ENCODE results near the gene SLC13A5. TPM values are rescaled to one million over a fixed set of nuclear protein-coding genes. Genes with fewer than 3 reads are reported as not detected.

The SLC13A5 gene
- total RNA-seq: not detected

DNA sequence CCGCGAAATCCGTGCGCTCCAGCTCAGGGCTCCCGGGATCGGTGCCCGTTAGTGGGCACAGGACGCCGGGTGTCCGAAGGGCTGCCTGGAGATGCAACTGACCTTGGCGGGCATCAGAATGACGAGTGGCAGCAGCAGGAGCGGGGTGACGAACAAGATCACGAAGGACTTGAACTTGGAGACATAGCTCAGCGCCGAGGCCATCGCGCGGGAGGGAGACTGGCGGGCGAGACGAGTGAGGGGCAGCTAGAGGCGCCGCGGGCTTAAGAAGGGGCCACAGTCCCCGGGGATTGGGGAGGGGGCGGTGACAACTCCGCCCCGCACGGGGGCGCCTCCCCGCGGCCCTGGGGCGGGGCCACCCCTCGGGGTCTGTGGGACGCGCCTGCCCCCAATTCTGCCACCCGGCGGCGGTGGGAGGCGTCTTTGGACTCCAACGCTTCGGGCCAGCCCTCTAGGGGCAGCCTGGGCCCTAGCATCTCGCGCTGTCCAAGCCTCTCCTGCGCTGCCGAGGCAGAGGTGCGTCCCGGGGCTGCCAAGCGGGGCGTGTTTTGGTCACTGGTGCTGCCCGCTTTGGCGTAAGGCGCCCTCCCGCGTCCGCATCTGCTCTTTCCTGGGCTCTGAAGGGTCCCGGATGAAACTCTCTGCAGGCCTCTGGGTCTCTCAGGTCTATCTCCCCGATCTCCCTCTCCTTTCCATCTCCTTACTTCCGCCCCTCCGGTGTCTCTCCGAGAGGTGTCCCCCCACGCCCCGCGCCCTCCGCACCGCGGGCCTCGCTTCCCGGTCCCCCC, at the start of gene SLC13A5:
SLC13A5 (minus strand) TSS at position 240 of the 788 bp plus-strand sequence; CDS start at position 204, 36 bp downstream.
- Mint-ChIP-seq H3K36me3 (ENCODE audit: low read depth) (no peaks in the 10 kb centered on the region), H3K27me3 (peaks cover 57% of the 10 kb centered on the region), H3K4me1 (peaks cover 11% of the 10 kb centered on the region), H3K27ac (no peak within 1 kb of the TSS), H3K9me3 (ENCODE audit: low read depth) (no peaks in the 10 kb centered on the region), H3K4me3 (peak within 1 kb of the TSS; percentile 49)
- ChIA-PET POLR2A (no interaction called here), CTCF (interaction anchor here (0.6 to 1.2 kb wide), 4 partner anchors 11 to 130 kb away, joined by 3 to 4 read pairs (median 3); no protein-coding TSS in a partner anchor)
- ATAC-seq (no peak), DNase-seq (peak; percentile 37)
- intact Hi-C loops (cut with DNase I, micrococcal nuclease): no loop called here

DNA sequence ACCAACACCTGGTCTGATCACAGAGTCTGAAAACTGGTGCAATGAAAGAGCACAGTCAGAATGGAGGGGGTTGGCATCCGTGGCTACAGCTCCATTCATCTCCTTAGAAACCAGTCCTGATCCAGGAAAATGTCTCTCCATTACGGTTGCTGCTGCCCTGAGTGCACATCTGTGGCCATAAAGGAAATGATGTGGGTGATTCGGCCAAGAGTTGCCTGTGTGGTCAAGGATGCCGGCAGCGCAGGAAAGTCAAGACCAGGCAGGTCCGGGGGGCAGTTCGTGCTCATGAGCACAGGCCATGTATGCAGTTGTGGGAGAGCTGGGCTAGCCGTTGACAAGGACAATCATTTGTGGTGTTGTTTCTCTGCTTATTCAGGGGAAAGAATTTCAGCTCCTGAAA, 48.6 kb upstream of the SLC13A5 start:
- ATAC-seq: no peak
- POLR2A ChIA-PET: no interaction called here
- Mint-ChIP-seq H3K27me3 (no peaks in the 10 kb centered on the region), H3K27ac (no peak overlapping the region), H3K9me3 (ENCODE audit: low read depth) (peaks cover 13% of the 10 kb centered on the region), H3K4me3 (no peak overlapping the region), H3K4me1 (peaks cover 16% of the 10 kb centered on the region), H3K36me3 (ENCODE audit: low read depth) (peaks cover 72% of the 10 kb centered on the region)
- intact Hi-C loops (cut with DNase I, micrococcal nuclease): no loop called here
- CTCF ChIA-PET: no interaction called here
- no peak for DNase-seq

DNA sequence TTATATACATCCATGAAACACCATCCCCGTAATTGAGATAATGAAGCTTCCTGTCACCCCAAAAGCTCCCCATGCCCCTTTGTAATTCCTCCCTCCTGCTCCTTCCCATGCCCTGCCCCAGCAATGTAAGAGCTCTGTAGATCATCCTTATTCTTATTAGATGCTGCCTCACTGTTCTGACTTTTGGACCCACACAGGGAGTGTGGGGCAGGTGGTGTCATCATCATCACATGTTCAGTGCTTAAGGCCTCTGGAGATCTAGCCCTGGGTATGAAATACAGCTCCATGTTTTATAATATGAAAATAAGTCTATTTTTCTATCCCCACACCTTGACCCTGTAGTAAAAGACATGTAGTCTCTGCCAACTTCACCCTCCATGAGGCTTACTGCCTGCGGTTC, 44.6 kb upstream of the SLC13A5 start:
- Mint-ChIP-seq H3K36me3 (ENCODE audit: low read depth) (peaks cover 43% of the 10 kb centered on the region), H3K27me3 (no peaks in the 10 kb centered on the region), H3K4me3 (peak overlapping the region; percentile 41), H3K4me1 (peaks cover 46% of the 10 kb centered on the region), H3K9me3 (ENCODE audit: low read depth) (no peaks in the 10 kb centered on the region), H3K27ac (peak overlapping the region; percentile 84)
- ATAC-seq (no peak), DNase-seq (no peak)
- ChIA-PET POLR2A (interaction anchor here (0.6 kb wide), 1 partner anchor 10 kb away, joined by 3 read pairs; no protein-coding TSS in a partner anchor), CTCF (interaction anchor here (0.6 kb wide), 1 partner anchor 25 kb away, joined by 3 read pairs; no protein-coding TSS in a partner anchor)
- intact Hi-C loops (cut with DNase I, micrococcal nuclease): loop anchor here in 1 of 2 experiments (5.0 kb wide), 2 partner anchors 255 to 315 kb away; partner anchors contain the start of genes PIMREG and RNASEK

DNA sequence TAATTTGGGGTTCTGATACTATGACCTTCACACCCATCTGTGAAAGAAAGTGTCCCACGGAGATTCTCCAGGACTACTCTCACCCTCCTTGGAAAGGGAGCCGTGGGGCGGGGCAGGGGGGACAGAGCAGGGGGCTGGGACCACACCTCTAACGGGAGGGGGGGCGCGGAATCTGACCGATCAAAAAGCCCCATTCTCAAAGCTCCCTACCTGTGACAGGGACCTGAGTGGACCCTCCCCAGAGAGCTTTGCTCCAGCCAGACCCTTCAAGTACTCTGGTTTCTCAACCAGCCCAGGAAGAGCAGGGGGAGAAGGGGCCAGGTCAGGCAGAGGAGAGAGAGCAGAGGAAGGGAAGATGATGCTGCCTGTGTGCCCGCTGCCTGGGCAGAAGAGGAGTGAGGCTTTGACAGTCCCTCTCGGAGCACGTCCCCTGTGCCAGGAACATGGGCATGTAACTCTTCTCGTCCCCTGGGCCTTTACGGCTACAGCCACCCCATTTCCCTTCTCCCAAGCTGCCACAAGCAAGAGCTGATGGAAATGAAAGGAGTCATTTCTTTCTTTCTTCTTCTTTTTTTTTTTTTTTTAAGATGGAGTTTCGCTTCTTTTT, 43.4 kb upstream of the SLC13A5 start:
- peak overlapping the region; percentile 99 for H3K4me3 Mint-ChIP-seq
- no peaks in the 10 kb centered on the region for H3K9me3 Mint-ChIP-seq (ENCODE audit: low read depth)
- ChIA-PET CTCF (interaction anchor here (0.6 to 1.1 kb wide), 7 partner anchors 15 to 1467 kb away, joined by 3 to 4 read pairs (median 3); no protein-coding TSS in a partner anchor), POLR2A (no interaction called here)
- ATAC-seq (peak; percentile 16), DNase-seq (peak; percentile 34)
- no peaks in the 10 kb centered on the region for H3K27me3 Mint-ChIP-seq
- peaks cover 54% of the 10 kb centered on the region for H3K4me1 Mint-ChIP-seq
- H3K27ac Mint-ChIP-seq: peak overlapping the region; percentile 99
- peaks cover 34% of the 10 kb centered on the region for H3K36me3 Mint-ChIP-seq (ENCODE audit: low read depth)
- intact Hi-C loops (cut with DNase I, micrococcal nuclease): loop anchor here in 1 of 2 experiments (5.0 kb wide), 2 partner anchors 256 to 314 kb away; partner anchors contain the start of genes PIMREG and RNASEK

DNA sequence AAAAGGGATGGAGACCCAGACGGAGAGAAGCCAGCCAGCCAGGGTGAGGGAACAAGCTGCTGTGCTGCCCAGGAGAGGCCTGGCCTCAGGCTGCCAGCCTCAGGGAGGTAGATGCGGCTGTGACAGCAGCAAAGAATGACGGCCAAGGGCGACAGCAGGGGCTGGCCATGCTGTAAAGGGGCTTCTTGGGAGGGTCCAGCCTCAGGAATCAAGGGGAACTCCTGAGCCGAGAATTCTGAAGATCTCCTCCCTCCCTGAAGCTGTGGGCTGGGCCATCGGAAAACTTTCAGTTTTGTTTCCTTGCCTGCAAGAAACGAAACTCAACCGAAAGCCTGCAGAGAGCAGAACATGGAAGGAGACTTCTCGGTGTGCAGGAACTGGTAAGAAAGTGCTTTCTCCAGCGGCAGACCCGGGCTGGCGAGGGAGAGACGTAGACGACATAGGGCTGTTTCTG, 42.6 kb upstream of the SLC13A5 start, which contains the start of gene XAF1:
XAF1 (plus strand) TSS at position 316 of the 454 bp plus-strand sequence; CDS start at position 349, 33 bp downstream.
- DNase-seq (peak; percentile 73), ATAC-seq (peak; percentile 54)
- no peaks in the 10 kb centered on the region for H3K27me3 Mint-ChIP-seq
- CTCF ChIA-PET: interaction anchor here (1.0 to 1.9 kb wide), 3 partner anchors 87 to 249 kb away, joined by 4 to 8 read pairs (median 4); no protein-coding TSS in a partner anchor
- no peaks in the 10 kb centered on the region for H3K9me3 Mint-ChIP-seq (ENCODE audit: low read depth)
- peak within 1 kb of the TSS; percentile 99 for H3K27ac Mint-ChIP-seq
- peaks cover 54% of the 10 kb centered on the region for H3K4me1 Mint-ChIP-seq
- H3K36me3 Mint-ChIP-seq (ENCODE audit: low read depth): peaks cover 30% of the 10 kb centered on the region
- H3K4me3 Mint-ChIP-seq: peak within 1 kb of the TSS; percentile 99
- POLR2A ChIA-PET: no interaction called here
- intact Hi-C loops (cut with DNase I, micrococcal nuclease): loop anchor here in 1 of 2 experiments (5.0 kb wide), 2 partner anchors 257 to 313 kb away; partner anchors contain the start of genes PIMREG and RNASEK

DNA sequence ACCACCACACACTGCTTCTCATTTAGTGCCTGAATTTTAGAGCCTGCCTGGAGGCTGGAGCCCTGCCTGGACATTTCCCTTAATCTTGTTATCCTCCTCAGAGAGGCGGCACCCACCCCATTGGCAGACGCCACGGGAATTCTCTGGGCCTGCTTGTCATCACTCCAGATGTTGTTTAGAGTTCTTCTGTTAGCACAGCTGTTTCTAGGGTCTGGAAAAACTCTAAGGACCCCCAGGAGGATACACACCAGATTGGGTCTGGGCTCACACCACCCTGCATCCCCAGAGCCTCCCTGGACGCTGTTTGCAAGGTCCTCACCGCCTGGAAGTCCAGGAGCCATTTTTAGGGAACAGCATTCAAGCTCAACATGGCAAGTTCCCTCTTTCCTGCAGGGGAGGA, 42.1 kb upstream of the SLC13A5 start:
- ATAC-seq (no peak), DNase-seq (no peak)
- Mint-ChIP-seq H3K27me3 (no peaks in the 10 kb centered on the region), H3K4me3 (peak overlapping the region; percentile 99), H3K36me3 (ENCODE audit: low read depth) (peaks cover 26% of the 10 kb centered on the region), H3K4me1 (peaks cover 54% of the 10 kb centered on the region), H3K27ac (peak overlapping the region; percentile 99), H3K9me3 (ENCODE audit: low read depth) (no peaks in the 10 kb centered on the region)
- CTCF ChIA-PET: interaction anchor here (1.9 kb wide), 1 partner anchor 88 kb away, joined by 8 read pairs; no protein-coding TSS in a partner anchor
- intact Hi-C loops (cut with DNase I, micrococcal nuclease): loop anchor here in 1 of 2 experiments (5.0 kb wide), 2 partner anchors 257 to 313 kb away; partner anchors contain the start of genes PIMREG and RNASEK
- POLR2A ChIA-PET: no interaction called here

DNA sequence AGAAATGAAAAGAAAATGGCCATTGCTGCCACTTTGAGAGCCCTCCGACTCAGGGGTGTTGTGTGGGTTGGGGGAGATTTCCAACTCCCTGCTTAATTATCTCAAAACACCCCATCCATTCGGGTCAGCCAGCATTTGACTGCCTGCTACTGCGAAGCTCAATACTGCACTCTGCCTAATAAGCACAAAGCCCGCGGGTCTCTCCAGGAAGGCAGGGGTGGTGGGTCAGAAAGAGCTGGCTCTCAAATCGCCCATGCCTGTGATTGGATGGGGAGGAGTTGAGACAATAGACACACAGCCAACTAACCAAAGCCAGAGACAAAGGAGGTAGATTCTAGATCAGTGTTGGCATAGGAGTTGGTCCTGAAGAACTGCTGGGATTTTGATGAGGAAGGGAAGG, 40.4 kb upstream of the SLC13A5 start:
- H3K4me1 Mint-ChIP-seq: peaks cover 53% of the 10 kb centered on the region
- intact Hi-C loops (cut with DNase I, micrococcal nuclease): loop anchor here in 1 of 2 experiments (2.0 kb wide), 1 partner anchor 97 kb away; no protein-coding TSS in a partner anchor
- CTCF ChIA-PET: interaction anchor here (3.1 kb wide), 1 partner anchor 11 kb away, joined by 10 read pairs; no protein-coding TSS in a partner anchor

DNA sequence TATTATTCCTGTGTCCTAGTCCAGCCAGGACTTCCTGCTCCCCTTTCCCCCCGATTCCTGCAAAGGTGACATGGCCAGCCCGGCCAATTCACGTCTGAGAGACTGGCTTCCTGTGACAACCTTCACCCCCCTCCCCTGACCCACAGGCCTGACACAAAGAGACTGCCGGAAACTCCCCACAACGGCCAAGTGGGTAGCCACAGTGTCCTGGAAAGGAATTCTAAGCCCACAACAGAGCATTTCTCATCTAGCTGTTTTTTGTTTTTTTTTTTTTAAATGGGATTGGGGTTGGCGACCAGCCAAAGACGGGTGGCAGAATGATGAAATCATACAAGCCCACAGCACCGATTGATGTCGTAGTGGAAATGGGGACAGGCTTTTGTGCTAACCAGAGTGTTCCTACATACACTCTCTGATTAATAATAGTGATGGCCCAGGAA, 39.9 kb upstream of the SLC13A5 start:
- DNase-seq (peak; percentile 69), ATAC-seq (peak; percentile 25)
- Mint-ChIP-seq H3K9me3 (ENCODE audit: low read depth) (no peaks in the 10 kb centered on the region), H3K4me1 (peaks cover 48% of the 10 kb centered on the region), H3K36me3 (ENCODE audit: low read depth) (peaks cover 9% of the 10 kb centered on the region), H3K27ac (peak overlapping the region; percentile 91), H3K4me3 (peak overlapping the region; percentile 3), H3K27me3 (no peaks in the 10 kb centered on the region)
- ChIA-PET CTCF (interaction anchor here (3.1 kb wide), 1 partner anchor 10 kb away, joined by 10 read pairs; no protein-coding TSS in a partner anchor), POLR2A (no interaction called here)
- intact Hi-C loops (cut with DNase I, micrococcal nuclease): loop anchor here in 1 of 2 experiments (2.0 kb wide), 1 partner anchor 96 kb away; no protein-coding TSS in a partner anchor

More for the DNA sequence above, 40.4 kb upstream of the SLC13A5 start:
- POLR2A ChIA-PET: no interaction called here
- Mint-ChIP-seq H3K27me3 (no peaks in the 10 kb centered on the region), H3K9me3 (ENCODE audit: low read depth) (no peaks in the 10 kb centered on the region), H3K27ac (peak overlapping the region; percentile 79), H3K36me3 (ENCODE audit: low read depth) (peaks cover 14% of the 10 kb centered on the region), H3K4me3 (no peak overlapping the region)
- DNase-seq: peak; percentile 16
- no peak for ATAC-seq

DNA sequence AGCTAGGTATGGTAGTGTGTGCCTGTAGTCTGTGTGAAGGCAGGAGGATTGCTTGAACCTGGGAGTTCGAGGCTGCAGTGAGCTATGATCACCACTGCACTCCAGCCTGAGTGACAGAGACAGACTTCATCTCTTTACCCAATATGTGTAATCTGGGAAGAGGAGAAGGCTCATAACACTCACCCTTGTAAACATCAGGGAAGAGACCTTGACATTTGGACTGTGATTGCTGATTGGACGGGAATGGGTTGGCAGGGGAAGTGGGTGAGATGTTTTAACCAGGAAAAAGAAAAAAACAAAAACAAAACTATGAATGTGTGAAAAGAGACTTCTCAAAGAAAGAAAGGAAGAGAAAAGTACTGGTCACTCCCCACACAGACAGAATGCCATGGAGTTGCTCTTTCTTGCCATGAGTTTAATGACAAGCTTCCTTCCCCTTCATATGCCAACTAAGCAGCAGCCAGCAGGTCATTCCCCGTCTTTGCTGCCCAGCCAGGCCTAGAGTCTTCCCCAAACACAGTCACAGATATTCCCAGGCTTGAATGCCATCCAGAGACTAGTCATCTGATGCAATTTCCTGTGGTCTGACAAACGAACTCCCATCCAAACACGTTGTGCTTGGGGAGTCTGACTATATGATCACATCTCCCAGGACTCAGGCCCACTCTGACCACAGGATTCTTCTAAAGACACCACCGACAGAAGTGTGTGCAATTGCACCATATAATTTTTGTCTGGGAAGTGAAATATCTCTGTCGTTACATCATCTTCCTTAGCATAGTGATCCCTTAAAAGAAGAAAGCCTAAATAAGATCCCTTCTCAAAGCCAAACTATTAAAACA, 39.1 kb upstream of the SLC13A5 start:
- no peaks in the 10 kb centered on the region for H3K27me3 Mint-ChIP-seq
- ChIA-PET CTCF (interaction anchor here (3.1 kb wide), 1 partner anchor 9 kb away, joined by 10 read pairs; no protein-coding TSS in a partner anchor), POLR2A (no interaction called here)
- peaks cover 4% of the 10 kb centered on the region for H3K36me3 Mint-ChIP-seq (ENCODE audit: low read depth)
- no peaks in the 10 kb centered on the region for H3K9me3 Mint-ChIP-seq (ENCODE audit: low read depth)
- DNase-seq (no peak), ATAC-seq (no peak)
- no peak overlapping the region for H3K4me3 Mint-ChIP-seq
- peak overlapping the region; percentile 91 for H3K27ac Mint-ChIP-seq
- intact Hi-C loops (cut with DNase I, micrococcal nuclease): loop anchor here in 1 of 2 experiments (2.0 kb wide), 1 partner anchor 95 kb away; no protein-coding TSS in a partner anchor
- peaks cover 42% of the 10 kb centered on the region for H3K4me1 Mint-ChIP-seq

DNA sequence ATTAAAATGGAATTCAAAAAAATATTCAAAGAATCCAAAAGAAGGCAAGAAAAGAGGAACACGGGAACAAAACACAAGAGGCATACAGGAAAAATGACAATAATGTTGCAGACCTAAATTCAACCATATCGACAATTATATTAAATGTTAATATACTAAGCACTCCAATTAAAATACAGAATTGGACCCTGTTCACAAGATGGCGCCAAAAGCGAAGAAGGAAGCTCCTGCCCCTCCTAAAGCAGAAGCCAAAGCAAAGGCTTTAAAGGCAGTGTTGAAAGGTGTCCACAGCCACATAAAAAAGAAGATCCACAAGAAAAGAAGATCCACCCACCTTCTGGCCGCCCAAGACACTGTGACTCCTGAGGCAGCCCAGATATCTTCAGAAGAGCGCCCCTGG, 36.4 kb upstream of the SLC13A5 start:
- CTCF ChIA-PET: interaction anchor here (0.5 to 0.9 kb wide), 2 partner anchors 10 to 144 kb away, joined by 3 read pairs; no protein-coding TSS in a partner anchor
- Mint-ChIP-seq H3K4me3 (no peak overlapping the region), H3K27me3 (peaks cover 3% of the 10 kb centered on the region), H3K36me3 (ENCODE audit: low read depth) (no peaks in the 10 kb centered on the region), H3K4me1 (peaks cover 23% of the 10 kb centered on the region), H3K9me3 (ENCODE audit: low read depth) (no peaks in the 10 kb centered on the region), H3K27ac (no peak overlapping the region)
- ATAC-seq: no peak
- DNase-seq: peak; percentile 22
- intact Hi-C loops (cut with DNase I, micrococcal nuclease): no loop called here
- POLR2A ChIA-PET: no interaction called here
